Upper lobe of left lung (tissue), 4 donors: ENCODE data around the gene PPP3CA.

Experiments used
- CTCF ChIP-seq, 6 experiments: fragments of 450-650 bp in 4 of 6; fragments of 200-600 bp in 2 of 6; sonication (generic) in 2 of 6; IDR thresholded peaks; one replicate each; pipeline ENCODE4 v1.5.1; 2016 to 2019; ENCODE audit warnings: antibody characterized with exemption in 6 of 6
- POLR2A ChIP-seq, 4 donors: fragments of 450-650 bp; IDR thresholded peaks; one replicate each; pipeline ENCODE4 v1.5.1; 2016 to 2017; ENCODE audit warnings: antibody characterized with exemption in 4 of 4, mild to moderate bottlenecking in 2 of 4
- POLR2AphosphoS5 ChIP-seq, 2 donors: sonication (generic); formaldehyde crosslinking; IDR thresholded peaks; one replicate each; pipeline ENCODE4 v1.5.1; 2017; ENCODE audit warnings: antibody characterized with exemption in 2 of 2

- no peak for TF ChIP-seq POLR2AphosphoS5 (IDR thresholded peaks at IDR 0.05)
- TF ChIP-seq CTCF (IDR thresholded peaks at IDR 0.05), result no peak
- TF ChIP-seq POLR2A (IDR thresholded peaks at IDR 0.05), result no peak
Measured at GRCh38 chr4:101199507-101200285, 147.6 kb downstream of the PPP3CA start.
